Coronary artery (tissue), 2 donors: Measurements from ENCODE around the gene NDNF.

Experiments
- DNase-seq: peaks from one replicate; pipeline ENCODE4 v3.0.0-alpha.2; 2017; ENCODE audit warnings: low spot score
- H3K27ac ChIP-seq, 2 donors: fragments of 200-600 bp; sonication (generic); one replicate each; pipeline ENCODE4 v1.5.1; 2016 to 2019
- H3K4me3 ChIP-seq: fragments of 200-600 bp; sonication (generic); 2 replicates; pipeline ENCODE4 v1.5.1; 2016; ENCODE audit warnings: mild to moderate bottlenecking, moderate library complexity
- CTCF ChIP-seq: fragments of 200-600 bp; sonication (generic); IDR thresholded peaks from one replicate; pipeline ENCODE4 v1.5.1; 2019; ENCODE audit warnings: antibody characterized with exemption

The NDNF gene

GRCh38 chr4:120990246-120990645 lies 82.1 kb downstream of the NDNF start:
- no peak for DNase-seq
- no peak for TF ChIP-seq CTCF
- Histone ChIP-seq H3K27ac (no peak overlapping the region), H3K4me3 (no peak overlapping the region)
